ENCODE data around the gene OPTC.
"Not testable (repeated sequence)": the region's sequence is repeated elsewhere in the genome, so short reads cannot be mapped to it uniquely, and the experiment has no call there.

OPTC gene

DNA sequence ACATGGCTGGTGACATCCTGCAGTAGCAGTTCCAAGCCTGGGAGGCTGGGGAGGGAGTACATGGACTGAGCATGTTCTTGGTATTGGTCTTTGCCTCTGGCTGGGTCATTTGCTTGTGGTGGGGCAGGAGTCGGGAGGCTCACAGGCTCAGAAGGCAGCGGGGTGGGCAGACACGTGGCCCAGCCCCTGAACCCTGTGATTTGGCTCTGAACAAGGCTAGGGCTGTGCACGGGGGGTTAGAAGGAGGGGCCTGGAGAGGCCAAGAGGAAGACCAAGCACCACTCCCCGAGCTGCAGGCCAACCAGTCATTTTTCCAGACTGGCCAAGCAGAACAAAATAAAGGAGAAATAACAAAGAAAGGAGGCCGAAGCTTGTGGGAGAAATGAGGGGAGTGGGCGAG, 28.0 kb upstream of the OPTC start:
- DNase-seq (ENCODE audit: low spot score): no peak

DNA sequence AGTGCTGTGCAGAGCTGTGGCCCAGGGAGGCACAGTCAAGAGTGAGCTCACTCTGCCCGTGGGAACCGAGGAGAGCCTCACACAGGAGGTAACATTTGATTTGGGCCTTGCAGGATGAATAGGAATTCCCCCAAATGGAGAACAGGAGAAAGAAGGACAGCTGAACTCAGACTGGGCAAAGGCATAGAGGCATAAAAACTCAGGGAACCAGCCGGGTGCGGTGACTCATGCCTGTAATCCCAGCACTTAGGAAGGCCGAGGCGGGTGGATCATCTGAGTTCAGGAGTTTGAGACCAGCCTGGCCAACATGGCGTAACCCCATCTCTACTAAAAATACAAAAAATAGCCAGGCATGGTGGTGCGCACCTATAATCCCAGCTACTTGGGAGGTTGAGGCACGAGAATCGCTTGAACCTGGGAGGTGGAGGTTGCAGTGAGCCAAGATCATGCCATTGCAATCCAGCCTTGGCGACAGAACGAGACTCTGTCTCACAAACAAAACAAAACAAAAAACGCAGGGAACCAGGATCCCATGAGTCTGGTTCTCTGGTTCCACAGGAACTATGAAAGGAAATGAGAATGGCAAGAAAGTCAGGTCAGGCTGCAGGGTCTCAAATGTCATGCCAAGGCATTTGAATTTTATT, 26.9 kb upstream of the OPTC start:
- DNase-seq (ENCODE audit: low spot score): not testable (repeated sequence)

DNA sequence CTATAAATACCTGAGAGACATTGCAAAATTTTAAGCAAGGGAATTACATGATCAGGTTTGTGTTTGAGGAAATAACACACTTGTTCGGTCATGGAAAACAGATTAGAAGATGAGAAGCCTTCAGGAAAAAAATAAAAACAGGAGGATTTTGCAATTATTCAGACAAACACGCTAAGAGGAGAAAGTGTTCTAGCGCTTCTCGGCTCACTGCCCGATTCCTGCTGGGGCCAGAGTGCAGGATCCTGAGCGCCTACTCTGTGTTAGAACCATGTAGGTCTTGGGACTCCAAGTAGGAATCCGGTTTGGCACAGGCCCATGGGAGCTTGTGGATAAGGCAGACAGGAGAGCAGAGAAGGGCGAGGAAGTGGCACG, 26.4 kb upstream of the OPTC start:
- no peak for DNase-seq (ENCODE audit: low spot score)

DNA sequence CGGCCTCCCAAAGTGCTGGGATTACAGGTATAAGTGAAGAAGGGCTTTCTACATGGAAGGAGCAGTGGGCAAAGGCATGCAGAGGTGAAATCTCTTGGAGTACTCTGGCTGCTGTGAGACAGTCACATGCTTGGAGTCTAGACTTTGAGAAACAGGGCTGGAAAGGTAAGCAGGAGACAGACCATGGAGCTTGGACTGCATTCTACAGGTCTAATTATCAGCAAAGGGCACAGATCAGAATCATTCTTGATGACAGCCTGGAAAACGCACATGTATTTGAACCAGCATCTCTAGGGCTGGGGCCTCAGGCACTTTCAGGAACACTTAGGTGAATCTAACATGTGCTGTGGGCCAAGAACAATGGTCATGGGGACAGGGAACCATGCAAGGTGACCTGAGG, 25.6 kb upstream of the OPTC start:
- DNase-seq (ENCODE audit: low spot score): no peak

DNA sequence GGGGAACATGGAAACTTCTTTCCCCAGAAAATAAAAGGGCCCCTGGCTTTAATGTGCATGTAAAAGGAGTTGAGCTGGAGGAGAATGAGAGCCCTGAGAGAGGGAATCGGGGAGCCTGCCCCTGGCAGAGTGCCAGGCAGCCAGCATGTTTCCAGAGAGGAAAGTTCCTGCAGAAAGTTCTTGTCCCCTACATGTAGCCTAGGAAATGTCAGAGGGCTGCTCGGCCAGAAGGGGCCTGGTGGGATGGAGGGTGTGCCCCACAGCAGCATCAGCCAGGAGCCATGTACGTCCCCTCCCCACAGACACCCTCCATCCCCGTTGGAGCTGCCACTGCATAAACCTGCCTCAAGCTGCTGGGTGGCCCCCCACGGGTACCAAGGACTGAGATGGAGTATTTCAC, 23.7 kb upstream of the OPTC start:
- no peak for DNase-seq (ENCODE audit: low spot score)

DNA sequence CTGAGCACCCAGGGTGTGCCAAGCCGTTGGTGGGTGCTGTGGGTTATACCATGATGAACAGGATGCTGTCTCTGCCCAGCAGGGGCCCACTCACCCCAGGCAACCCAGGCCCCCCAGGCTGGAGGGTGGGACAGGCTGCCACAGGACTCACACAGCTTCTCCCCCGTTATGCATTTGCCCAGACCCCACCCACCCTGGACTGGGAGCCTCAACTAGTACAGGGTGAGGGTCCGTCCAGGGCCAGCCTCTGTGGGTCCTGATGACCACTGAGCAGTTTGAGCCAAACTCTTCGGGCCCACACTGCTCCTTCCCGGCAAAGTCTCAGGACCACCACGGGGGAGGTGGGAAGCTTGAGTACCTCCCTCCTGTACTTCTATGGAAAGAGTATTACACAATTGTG, 22.1 kb upstream of the OPTC start:
- no peak for DNase-seq (ENCODE audit: low spot score)

DNA sequence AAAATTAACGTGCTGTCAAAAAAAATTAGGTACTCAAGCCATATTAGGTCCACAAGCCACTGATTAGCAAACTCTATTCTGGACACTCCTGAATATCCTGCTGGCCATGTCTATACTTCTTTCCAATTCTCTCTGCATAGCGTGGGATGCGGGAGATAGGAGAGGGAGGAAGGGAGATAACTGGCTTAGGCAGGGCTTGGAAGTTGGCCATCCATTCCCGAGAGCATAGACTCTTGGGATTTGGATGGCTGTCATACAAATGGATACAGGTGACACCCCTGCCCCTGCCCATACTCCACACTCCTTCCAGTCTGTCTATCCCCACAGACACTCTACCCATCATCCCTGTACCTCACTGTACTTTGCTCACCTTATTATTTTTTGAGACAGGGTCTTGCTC, 20.7 kb upstream of the OPTC start:
- DNase-seq (ENCODE audit: low spot score): no peak

DNA sequence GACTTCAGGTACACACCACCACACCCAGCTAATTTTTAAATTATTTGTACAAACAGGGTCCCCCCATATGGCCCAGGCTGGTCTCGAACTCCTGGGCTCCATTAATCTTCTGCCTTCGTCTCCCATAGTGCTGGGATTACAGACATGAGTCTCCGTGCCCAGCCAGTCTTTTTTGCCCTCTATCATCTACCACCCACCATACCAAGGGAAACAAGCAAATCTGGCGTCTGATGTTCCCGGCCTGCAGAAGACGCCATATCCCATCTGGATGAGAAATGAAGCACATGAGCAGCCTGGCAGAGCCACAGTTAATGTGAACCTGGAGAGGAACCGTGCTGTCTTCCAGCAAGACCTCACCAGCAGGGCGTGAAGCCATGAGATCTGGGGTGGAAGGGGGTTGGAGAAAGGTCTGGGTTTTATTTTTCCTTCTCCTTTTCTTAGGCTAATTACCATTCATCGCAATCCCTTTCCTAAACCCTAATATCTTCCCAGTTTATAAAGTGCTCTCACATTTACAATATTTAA, 20.1 kb upstream of the OPTC start:
- no peak for DNase-seq (ENCODE audit: low spot score)

DNA sequence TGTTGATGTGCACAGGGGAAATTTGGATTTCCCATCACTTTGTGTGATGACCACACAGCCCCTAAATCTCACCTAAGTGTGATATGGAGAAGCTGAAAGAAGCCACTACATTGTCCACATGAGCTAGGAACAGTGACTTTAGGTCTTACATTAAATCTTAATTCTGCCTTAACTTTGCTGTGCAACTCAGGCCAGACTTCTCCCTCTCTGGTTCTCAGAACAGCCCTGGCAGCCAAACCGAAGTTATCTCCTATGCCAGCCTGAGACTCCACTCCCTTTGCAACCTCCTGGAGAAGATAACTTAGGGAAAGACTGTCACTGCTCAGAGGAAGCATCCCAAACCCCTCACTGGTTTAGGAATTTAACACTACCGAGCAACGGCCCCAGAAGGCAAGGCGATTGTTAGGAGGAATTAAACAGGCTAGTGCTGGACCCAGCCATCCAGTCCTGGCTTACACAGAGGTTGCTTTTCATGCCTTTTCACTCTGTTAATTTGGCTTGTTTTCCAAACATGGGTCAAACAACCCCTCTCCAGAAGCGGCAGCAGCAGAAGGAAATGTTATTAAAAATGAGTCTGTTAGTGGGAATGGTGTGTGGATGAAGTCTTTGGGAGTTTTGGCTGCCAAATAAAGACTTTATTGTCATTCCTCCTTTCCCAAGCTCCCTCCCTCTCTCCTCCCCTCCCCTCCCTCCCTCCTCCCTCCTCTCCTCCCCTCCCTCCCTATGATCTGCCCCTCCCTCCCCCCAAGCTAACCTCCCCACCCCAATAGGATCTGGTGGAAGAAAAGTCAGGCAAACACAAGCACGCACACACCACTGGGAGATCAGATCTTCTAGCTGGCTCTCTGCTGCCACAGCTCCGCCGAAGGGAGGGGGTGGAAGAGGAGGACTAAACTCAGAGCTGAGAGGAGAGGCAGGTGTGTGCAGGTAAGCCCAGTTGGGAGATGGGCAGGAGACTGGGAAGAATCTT, 18.7 kb upstream of the OPTC start, which contains the start of gene PRELP:
TSS of gene PRELP (plus strand) at position 795 of the 970 bp plus-strand sequence. CDS start 7,379 bp downstream, outside the sequence.
- no peak for DNase-seq (ENCODE audit: low spot score)

DNA sequence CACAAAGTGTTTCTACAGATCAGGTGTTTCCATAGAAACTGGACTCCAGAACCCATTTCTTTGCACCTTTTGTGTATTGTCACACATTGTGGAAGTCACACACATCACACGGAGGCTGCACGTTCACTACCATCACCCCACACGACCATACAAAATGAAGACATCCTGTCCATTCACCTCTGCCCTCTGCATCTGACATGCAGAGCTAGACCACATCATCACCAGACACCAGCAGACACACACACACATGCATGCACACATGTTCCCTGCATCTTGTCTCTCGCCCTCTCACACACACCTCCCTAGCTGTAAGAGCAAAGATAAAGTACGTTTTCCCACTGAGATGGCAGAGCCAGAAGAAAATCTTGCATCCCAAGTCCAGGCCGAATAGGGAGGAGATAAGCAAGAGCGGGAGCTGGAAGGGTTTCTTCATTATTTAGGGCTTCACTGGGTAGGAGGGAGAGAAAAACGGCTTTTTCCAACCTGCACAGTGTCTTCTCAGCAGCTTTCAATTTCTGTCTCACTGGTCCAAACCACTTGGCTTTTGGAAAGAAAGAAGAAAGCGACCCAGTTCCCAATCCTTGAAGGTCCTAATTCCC, 17.6 kb upstream of the OPTC start:
- DNase-seq (ENCODE audit: low spot score): no peak

DNA sequence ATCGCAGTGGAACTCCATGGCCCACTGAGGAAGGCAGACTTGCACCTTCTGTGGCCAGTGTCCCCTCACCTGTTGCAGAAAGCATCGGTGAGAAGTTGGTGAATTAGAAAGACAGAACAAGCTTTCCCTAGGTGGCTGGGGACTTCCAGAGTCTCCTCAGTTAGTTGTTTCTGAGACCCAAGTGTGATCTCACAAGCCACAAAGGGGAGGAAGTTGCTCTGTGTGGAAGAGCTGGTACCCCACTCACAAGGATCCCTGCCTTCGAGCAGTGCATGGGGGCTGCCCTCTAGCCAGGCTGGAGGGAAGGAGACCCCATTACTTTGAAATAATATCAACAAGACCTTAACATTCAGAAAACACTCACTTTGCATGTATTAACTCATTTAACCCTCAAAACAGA, 16.2 kb upstream of the OPTC start:
- no peak for DNase-seq (ENCODE audit: low spot score)

DNA sequence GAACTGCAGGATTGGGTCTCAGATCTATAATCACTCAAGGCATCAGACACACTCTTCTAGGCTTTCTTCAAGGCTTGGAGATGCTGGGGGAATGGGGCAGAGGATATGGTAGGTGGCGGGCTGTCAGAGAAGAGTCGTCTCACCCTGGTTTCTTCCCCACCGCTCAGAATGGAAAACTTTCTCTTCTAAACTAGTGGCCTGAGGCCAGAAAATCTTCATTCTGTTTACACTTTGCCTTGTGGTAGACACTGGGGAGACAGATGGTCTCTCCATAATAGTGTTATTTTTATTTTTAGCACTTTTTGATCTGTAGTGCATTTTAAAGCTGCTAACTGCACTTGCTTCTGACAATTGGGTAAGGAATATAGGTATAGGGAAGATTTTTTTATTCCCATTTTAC, 15.7 kb upstream of the OPTC start:
- no peak for DNase-seq (ENCODE audit: low spot score)

DNA sequence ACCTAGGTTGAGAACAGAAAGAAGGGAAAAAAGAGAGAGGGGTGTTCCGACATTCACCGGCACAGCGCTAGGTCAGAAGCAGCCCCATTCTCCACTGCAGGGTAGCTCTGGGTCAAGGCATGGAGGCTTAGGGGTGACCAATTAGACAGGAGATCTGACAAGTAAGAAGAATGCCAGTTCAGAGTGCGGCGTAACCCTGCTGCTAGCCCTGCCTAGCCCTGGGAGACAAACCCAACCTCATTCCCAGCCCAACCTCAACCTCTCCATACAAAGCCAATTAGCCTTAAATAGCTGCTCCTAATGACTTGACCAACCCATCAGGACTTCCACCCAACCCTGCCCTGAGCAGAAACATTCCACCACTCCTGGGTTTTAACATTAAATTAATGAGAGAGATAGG, 15.0 kb upstream of the OPTC start:
- DNase-seq (ENCODE audit: low spot score): no peak

DNA sequence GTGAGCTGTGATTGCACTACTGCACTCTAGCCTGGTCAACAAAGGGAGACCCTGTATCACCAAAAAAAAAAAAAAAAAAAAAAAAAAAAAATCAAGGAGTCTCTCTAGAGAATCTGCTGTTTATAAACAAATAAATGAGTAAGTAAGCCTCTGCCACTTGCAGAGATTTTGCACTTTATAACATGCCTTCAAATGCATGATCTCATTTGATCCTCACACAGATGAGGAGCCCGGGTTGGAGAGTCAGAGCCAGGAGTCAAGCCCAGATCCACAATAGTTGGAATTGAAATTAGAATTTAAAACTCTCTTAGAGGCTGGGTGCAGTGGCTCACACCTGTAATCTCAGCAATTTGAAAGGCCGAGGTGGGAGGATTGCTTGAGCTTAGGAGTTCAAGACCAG, 14.3 kb upstream of the OPTC start:
- DNase-seq (ENCODE audit: low spot score): no peak

DNA sequence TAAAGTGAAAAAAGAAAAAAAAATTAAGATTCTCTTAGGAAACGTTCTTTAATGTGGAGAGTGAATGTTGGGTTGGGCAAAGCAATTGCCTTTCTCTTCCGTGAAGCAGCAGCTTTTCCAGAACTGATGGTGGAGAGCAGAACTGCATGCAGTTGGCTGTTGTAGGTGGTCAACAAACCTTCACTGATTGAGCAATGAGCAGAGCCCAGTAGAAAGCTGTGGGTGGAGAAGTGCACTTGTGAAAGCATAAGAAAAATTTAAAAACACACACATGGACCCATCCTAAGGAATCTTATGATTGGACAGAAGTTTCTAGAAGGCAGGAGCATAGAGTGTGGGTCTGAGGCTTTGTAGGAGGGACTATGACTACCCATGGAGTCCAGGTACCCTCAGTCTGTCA, 13.9 kb upstream of the OPTC start:
- no peak for DNase-seq (ENCODE audit: low spot score)

DNA sequence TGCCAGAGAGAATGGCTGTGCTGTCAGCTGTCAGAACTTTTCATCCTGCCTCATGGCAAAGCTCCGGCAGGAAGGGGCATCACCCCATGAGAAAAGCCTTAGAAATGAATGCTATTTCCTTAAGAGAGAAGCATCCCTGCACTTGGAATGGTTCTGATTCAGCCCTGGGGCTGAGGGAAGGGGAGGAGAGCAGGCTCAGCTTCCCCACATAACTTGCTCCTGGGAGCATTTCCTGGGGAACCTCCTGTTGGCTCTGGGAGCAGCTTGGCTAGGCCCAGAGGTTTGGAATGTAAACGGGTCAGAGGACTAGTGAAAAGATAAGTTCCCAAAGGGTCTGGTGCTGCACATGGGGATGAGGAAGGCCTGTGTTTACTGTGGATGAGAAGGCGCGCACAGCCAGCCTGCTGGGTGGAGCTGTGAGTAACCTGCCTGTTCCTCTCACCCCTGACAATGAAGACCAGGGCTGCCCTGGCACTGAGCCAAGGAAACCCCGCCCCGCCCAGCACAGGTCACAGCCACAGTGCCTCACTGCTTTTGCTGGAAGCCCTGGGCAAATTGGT, 13.3 kb upstream of the OPTC start:
- peak; percentile 14 for DNase-seq (ENCODE audit: low spot score)

DNA sequence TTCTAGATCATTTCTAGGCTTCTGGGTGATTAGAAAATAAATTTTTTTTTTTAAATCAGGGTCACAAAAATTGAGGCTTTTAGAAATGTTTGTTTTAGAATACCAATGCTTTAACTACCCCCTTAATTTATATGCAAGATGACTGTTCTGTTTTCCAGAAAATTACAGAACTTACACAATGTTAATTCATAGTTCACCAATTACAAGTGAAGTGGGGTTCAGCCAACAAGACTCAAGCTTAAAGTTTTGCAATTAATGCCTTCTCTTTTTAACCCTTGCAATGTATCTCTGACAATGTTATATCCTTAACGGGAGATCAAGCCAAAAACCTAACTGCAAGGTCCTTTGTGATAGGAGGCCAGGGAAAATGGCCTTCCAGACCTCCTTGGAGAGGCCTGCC, 12.8 kb upstream of the OPTC start:
- DNase-seq (ENCODE audit: low spot score): no peak

DNA sequence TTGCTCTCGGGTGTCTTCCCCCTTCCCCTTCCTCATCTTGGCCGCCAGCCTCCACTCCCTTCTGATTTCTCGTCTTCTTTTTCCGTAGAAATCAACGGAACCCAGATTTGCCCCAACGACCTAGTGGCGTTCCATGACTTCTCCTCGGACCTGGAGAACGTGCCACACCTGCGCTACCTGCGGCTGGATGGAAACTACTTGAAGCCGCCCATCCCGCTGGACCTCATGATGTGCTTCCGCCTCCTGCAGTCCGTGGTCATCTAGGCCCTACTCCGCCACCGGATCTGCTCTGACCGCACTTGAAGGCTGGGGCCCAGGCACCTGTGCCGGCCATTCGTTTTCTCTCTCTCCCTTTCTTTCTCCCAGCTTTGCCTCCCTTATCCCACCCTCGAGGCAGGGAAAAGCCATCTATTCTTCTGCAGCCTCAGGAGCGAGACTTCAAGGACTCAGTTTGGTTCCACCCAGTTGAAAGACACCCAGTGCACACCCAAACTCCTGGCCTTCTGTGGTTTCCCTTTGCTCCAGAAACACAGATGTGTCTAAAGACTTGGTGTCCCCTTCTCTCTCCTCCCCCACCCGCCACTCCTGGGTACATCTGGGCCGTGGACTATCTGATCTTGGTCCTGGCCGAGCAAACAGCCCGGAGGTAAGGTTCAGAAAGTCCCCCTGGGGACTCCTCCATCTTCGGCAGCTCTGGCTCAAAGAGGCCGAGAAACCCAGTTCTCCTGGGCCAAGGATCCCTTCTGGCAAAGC, 7.2 kb upstream of the OPTC start:
- DNase-seq (ENCODE audit: low spot score): no peak

DNA sequence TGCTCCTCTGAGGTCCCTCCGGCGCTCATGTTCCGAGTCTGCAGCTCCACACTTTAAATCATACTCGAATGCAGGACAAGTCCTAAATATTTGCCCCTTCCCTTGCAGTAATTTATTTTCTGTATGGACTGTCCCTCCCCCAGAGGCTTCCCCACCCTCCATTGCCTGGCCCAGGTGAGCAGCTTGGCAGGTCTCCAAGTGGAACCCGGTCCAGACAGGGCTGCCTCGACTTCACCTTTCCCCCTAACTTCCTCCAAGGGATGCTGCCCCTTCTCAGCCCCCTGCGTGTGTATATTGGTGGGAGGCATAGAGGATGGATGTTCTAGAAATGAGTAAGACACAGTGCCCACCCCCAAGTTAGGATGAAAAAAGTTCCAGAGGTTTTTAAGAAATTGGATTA, 5.4 kb upstream of the OPTC start:
- DNase-seq (ENCODE audit: low spot score): no peak

DNA sequence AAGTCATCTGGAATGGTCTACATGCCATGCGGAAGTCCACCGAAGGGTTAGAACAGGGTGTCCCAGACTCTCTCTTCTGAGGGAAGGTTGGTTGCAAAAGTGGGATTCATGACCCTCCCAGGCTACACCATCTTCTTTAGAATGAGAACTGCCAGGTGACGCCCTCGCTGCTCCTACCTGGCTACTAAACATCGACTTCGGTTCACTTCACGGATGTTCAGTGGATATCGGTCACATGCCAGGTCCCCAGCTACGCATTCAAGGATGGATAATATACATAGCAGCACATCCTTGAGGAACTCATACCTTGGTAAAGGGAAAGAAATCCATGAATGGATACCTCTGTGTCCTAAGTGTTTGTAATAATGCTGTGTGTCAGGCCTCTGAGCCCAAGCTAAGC, 3.3 kb upstream of the OPTC start:
- no peak for DNase-seq (ENCODE audit: low spot score)

DNA sequence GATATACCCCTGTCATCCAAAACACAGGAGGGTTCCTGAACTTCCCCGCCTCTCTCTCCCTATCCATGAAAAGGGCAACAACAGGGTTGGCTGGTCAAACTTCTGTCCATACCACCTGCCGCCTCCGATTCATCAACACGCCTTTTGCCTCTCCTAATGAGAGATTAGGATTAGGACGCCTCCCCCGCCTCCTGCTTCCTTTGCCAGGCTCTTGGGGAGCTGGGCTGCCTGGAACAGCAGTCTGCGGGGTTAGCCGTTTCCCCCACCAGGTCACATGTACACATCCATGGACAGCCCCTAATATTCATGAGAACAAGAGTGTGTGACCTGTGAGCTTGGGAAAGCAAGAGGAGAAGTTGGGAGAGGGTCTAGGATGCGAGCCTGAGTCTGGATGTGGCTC, 2.3 kb upstream of the OPTC start:
- DNase-seq (ENCODE audit: low spot score): no peak
